Activated CD8-positive, alpha-beta memory T cell treated with anti-CD3 and anti-CD28 coated beads, Interleukin-2, amount 50 U/mL, for 1 hour (primary cell): ENCODE data around the gene ZNF277.

ENCODE experiments used
- DNase-seq: peaks from one replicate; pipeline ENCODE4 v3.0.0-alpha.2; 2020; ENCODE audit errors: extremely low read depth

Gene ZNF277

GRCh38 chr7:112184455-112184854 is 22.0 kb upstream of the ZNF277 start:
- DNase-seq = no peak

GRCh38 chr7:112185005-112185834 is 21.3 kb upstream of the ZNF277 start:
- DNase-seq = no peak

GRCh38 chr7:112186300-112186699 is 20.2 kb upstream of the ZNF277 start:
- DNase-seq = no peak

GRCh38 chr7:112188257-112188656 is 18.2 kb upstream of the ZNF277 start:
- no peak for DNase-seq

GRCh38 chr7:112189691-112190090 is 16.8 kb upstream of the ZNF277 start:
- no peak for DNase-seq

GRCh38 chr7:112190120-112190519 is 16.4 kb upstream of the ZNF277 start:
- no peak for DNase-seq

- no peak for DNase-seq
These were observed 14.0 kb upstream of the ZNF277 start for GRCh38 chr7:112192236-112193154.

- DNase-seq = no peak
These were observed 12.5 kb upstream of the ZNF277 start for GRCh38 chr7:112193915-112194502.

- DNase-seq = no peak
These were observed 10.8 kb upstream of the ZNF277 start for GRCh38 chr7:112195717-112196116.

- no peak for DNase-seq
These were observed 9.2 kb upstream of the ZNF277 start for GRCh38 chr7:112197322-112197721.

GRCh38 chr7:112199035-112199655 is 7.3 kb upstream of the ZNF277 start:
- DNase-seq = no peak

- DNase-seq = no peak
These were observed 6.8 kb upstream of the ZNF277 start for GRCh38 chr7:112199672-112200071.

GRCh38 chr7:112201411-112201810 is 5.1 kb upstream of the ZNF277 start:
- no peak for DNase-seq

- DNase-seq = no peak
These were observed 4.7 kb upstream of the ZNF277 start for GRCh38 chr7:112201839-112202238.

- DNase-seq = no peak
These were observed 3.7 kb upstream of the ZNF277 start for GRCh38 chr7:112202816-112203215.

- no peak for DNase-seq
These were observed 3.1 kb upstream of the ZNF277 start for GRCh38 chr7:112203365-112203739.

- no peak for DNase-seq
These were observed 1.8 kb upstream of the ZNF277 start for GRCh38 chr7:112204499-112205342.

GRCh38 chr7:112205343-112206237 is 905 bp upstream of the ZNF277 start:
- DNase-seq = no peak

- DNase-seq = no peak
These were observed 597 bp downstream of the ZNF277 start for GRCh38 chr7:112206991-112207592.

GRCh38 chr7:112207765-112208164 is 1.3 kb downstream of the ZNF277 start:
- DNase-seq = no peak
